Right ventricle myocardium inferior (tissue), 1 donor: ENCODE results near the gene NCAPD2. TPM values are rescaled to one million over a fixed set of nuclear protein-coding genes. Genes with fewer than 3 reads are reported as not detected.
A peak's percentile ranks its signal among the peaks of the same experiment; 100 is the strongest.

Source experiments
- ATAC-seq: fragments of 200-7000 bp; cut with Tn5 transposase; one replicate; pipeline ENCODE4 v1.9.1; 2020; ENCODE audit warnings: mild to moderate bottlenecking, moderate library complexity
- DNase-seq: peaks from one replicate; pipeline ENCODE4 v3.0.0; 2021; ENCODE audit errors: missing footprints
- intact Hi-C: fragments of 100-400 bp; cut with DNase I; formaldehyde crosslinking; loops from one replicate; pipeline ENCODE4 v1.11.0; 2022
- total RNA-seq: library from RNA; stranded (reverse); fragmentation: NEBNext Ultra II Directional; extraction: Animal tissue kit (Norgen Biotek cat#: 25700); gene quantifications from one replicate; pipeline ENCODE4 v1.2.1, GENCODE V29; 2021
- donor health status: DM: no; HTN: yes; CAD: no; lungs with severe emphysema.

Gene NCAPD2
- total RNA-seq, 1 donor from 2014 or later = 11.6 TPM

DNA sequence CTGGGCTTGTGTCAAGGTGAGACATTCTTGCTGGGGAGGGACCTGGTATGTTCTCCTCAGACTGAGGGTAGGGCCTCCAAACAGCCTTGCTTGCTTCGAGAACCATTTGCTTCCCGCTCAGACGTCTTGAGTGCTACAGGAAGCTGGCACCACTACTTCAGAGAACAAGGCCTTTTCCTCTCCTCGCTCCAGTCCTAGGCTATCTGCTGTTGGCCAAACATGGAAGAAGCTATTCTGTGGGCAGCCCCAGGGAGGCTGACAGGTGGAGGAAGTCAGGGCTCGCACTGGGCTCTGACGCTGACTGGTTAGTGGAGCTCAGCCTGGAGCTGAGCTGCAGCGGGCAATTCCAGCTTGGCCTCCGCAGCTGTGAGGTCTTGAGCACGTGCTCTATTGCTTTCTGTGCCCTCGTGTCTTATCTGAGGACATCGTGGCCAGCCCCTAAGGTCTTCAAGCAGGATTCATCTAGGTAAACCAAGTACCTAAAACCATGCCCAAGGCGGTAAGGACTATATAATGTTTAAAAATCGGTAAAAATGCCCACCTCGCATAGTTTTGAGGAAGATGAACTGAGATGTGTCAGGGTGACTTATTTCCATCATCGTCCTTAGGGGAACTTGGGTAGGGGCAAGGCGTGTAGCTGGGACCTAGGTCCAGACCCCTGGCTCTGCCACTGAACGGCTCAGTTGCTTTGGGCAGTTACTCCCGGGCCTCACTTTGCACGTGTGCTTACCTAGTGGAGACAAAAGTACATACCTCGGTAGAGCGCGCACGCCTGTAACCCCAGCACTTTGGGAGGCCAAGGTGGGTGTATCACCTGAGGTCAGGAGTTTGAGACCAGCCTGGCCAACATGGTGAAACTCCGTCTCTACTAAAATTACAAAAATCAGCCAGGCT lies 44.8 kb downstream of the NCAPD2 start:
- intact Hi-C loops = loop anchor here (5.0 kb wide), 1 partner anchor 116 kb away; no protein-coding TSS in a partner anchor
- DNase-seq = no peak

DNA sequence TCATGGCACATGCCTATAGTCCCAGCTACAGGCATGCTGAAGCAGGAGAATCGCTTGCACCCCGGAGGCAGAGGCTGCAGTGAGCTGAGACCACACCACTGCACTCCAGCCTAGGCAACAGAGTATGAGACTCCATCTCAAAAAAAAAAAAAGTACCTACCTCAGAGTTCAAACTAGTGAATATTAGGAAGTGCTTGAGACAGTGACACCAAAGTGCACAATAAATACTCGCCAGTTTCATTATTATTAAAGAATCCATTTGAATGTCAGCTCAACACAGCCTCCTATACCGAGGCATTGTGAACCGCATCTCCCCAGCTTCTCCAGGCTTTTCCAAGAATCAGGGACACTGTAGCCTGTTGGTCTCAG lies 45.4 kb downstream of the NCAPD2 start:
- intact Hi-C loops = loop anchor here (5.0 kb wide), 1 partner anchor 117 kb away; no protein-coding TSS in a partner anchor
- ATAC-seq = no peak
- no peak for DNase-seq

More for the DNA sequence above, 44.8 kb downstream of the NCAPD2 start:
- ATAC-seq = no peak

DNA sequence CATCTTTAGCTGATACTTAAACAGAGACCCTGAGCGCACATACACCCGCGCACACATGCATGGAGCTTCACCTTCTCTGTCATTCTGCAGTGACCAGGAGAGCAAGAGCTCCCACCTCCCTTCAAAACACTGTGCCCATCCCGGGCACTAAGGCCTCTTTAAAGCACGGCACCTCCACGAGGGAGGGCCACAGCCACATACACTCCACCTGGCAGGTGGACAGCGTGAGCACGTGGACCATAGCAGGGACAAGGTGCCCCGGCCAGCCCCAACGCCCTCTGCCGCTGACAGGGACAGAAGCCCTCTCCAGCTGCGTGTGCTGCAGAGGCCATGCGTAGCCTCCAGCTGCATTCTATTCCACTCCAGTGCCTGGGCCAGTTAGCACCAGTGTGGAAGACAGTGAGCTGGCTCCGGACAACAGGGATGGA lies 45.8 kb downstream of the NCAPD2 start:
- ATAC-seq (peak; percentile 21), DNase-seq (no peak)
- intact Hi-C loops = loop anchor here (5.0 kb wide), 1 partner anchor 117 kb away; no protein-coding TSS in a partner anchor

- DNase-seq = peak; percentile 93
- intact Hi-C loops = no loop called here
- ATAC-seq = peak; percentile 82
These were observed 46.4 kb downstream of the NCAPD2 start for GRCh38 chr12:6540181-6540877.

DNA sequence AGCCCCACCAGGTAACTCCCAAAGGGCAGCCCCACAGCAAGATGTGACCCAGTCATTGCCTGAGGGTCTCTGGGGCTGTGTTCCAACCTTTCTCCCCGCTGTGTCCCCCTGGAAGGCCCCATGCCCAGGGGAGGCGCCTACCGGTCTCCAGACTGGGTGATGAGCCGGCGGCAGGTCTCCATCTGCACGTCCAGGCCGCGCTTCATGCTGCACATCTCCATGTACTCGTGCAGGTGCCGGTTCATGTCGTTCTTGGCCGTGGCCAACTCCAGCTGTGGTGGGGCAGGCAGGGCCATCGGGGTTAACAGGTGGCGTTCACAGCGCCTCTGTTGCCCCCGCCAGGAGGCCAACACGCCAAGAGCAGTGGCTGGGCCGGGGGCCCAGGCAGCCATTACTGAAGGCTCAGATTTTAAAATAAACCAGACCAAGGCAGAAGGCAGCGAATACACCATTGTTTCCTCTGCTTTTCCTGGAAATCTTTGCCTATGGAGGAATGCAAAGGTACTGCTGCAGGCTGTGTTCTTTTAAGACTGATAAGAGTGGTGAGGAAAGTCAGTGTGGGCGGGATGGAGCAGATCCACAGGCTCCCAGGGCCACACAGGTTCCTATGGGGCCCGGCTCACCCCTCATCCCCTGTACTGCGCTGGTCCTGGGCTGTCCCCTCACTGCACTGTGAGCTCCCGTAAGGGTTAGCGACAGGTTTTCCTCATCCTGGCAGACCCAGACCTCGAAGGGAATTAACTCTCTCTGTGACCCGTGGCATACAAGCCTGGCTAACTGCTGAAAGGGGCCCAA lies 47.7 kb downstream of the NCAPD2 start:
- ATAC-seq = no peak
- no peak for DNase-seq
- intact Hi-C loops = no loop called here

DNA sequence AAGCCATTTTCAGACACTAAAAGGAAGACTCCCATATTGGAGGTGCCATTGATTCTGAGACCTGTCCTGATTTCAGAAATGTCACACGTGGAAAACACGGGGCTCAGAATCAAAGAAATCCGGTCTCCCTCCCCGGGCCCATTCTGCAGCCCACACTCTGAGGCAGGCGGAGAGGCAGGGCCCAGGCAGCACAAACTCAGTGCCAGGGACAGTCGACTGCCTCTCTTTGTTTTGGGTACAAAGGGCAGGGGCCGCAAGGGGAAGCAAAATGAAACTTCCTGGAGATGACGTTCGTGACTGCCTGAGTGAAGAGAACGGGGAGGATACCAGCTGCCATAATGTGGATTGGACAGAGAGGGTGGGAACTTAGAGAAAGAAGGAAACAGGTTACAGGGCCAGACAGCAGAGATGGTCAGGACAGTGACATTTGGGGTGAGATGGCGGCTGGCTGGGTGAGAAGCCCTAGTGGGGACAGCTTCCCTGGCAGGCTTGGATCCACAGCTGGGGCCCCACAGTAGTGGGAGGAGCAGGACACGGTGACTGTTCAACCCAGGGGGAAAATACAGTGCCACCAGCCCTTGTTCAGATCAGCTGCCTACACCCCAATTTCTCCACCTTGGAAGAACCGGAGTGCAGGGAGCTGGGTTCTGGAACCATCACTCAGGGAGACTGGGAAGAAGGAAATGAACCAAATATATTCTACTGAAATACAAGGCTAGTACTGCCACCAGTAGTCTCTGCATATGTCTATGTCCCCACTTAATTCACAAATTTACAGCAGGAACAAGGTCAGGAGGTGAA lies 48.5 kb downstream of the NCAPD2 start:
- no peak for ATAC-seq
- intact Hi-C loops = no loop called here
- no peak for DNase-seq

DNA sequence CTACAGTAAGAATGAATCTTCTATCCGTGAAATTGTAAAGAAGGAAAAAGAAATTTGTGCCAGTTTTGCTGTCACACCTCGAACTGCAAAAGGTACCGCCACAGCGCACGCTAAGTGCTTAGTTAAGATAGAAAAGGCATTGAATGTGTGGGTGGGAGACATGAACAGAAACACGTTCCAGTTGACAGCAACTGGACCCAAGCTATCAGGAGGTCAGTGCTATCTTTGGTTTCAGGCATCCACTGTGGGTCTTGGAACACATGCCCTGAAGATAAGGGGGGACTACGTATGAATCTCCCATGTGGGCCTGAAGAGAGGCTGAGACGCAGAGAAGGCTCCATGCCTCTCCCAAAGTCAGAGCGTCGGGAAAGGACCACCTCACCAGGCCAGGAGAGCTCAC lies 52.1 kb downstream of the NCAPD2 start:
- DNase-seq (peak; percentile 33), ATAC-seq (no peak)
- intact Hi-C loops = no loop called here

DNA sequence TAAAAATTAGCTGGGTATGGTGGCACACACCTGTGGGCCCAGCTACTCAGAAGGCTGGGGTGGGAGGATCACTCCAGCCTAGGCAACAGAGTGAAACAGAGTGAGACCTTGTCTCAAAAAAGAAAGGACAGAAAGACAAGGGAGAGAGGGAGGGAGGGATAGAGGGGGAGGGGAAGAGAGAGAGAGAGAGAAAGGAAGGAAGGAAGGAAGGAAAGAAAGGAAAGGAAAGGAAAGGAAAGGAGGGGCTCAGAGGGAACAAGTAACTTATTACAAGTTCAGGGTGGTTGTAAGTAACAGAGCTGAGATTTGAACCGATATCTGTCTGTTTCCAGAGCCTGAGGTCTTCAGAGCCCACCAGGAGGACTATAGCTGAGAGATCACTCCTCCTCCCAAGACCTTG lies 53.7 kb downstream of the NCAPD2 start:
- no peak for DNase-seq
- no peak for ATAC-seq
- intact Hi-C loops = no loop called here

GRCh38 chr12:6547987-6548386 lies 54.1 kb downstream of the NCAPD2 start:
- no peak for ATAC-seq

DNA sequence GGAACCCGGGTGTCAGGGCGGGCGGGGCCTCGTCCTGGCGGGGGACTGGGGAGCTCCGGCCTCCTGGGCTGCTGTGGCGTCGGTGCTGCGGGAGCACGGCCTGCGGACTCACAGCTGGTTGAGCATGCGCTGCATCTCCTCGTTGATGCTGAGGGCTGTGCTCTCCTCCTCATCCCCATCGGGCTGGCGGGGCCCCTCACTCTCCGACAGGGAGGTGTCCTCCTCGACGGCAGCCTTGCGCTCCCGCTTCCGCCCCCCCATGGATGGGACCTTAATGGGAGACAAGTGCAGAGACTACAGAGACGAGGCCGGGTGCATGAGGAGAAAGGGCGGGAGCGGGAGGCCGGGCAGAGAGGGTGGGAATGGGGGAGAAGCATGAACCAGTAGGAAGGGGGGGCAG lies 54.7 kb downstream of the NCAPD2 start:
- intact Hi-C loops = no loop called here
- ATAC-seq (no peak), DNase-seq (no peak)

More at GRCh38 chr12:6547987-6548386, 54.1 kb downstream of the NCAPD2 start:
- DNase-seq = no peak
- intact Hi-C loops = no loop called here

- ATAC-seq (no peak), DNase-seq (no peak)
- intact Hi-C loops = no loop called here
These were observed 55.2 kb downstream of the NCAPD2 start for GRCh38 chr12:6548966-6549683.

DNA sequence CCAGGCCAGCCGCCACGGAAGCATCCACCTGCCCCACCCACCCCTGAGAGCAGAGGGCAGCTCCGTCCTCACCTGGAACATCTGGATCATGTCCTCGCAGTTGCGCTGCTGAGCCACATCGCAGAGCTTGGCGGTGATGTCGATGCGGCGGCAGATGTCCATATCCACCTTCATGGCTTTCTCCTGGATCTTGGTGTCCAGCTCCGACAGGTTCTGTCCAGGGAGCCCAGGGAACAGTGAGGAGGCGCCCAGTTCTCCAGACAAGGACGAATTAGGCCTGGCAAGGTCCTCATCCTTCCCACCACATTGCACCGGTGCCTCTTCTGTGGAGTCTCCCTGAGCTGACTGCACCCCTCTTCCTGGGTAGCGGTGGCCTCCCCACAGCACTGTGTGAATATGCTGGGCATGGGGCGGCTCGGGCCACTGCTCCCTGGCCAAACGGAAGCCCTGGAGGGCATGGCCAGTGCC lies 55.8 kb downstream of the NCAPD2 start:
- no peak for DNase-seq
- ATAC-seq = no peak
- intact Hi-C loops = loop anchor here (5.0 kb wide), 1 partner anchor 127 kb away; no protein-coding TSS in a partner anchor

DNA sequence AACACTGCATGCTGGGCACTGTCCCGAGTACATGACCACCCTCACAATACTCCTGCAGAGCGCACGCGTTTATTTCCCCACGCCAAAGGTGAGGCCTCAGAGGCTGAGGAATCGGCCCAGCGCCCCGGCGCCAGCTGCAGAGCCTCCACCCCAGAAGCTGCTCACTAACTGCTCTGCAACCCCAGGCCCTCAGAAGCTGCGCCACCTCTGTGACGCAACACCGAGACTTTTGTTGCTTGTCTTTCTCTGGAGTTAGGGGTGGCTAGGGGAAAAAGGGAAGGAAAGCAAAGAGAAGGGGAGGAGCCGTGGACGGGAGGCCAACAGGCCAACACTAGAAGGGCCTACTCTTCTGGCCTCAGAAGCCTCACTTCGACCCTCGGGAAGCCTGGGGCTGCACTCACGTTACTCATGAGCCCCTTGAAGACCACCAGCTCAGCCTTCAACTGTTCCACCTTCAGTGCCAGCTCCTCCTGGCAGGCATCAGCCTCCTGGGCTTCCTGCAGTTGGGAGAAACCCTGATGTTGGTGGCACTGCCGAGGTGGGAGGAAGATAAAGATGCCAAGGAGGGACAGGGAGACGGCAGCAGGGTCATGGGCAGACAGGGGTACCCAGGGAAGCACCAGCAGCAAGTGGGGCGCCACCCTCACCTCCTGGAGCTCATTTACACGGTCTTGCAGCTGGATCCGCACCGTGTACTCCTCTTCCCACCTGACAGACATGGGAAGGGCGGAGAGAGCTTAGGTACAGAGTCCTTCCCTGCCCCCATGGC lies 56.6 kb downstream of the NCAPD2 start:
- DNase-seq = peak; percentile 87
- intact Hi-C loops = loop anchor here (5.0 kb wide), 1 partner anchor 128 kb away; no protein-coding TSS in a partner anchor
- no peak for ATAC-seq

DNA sequence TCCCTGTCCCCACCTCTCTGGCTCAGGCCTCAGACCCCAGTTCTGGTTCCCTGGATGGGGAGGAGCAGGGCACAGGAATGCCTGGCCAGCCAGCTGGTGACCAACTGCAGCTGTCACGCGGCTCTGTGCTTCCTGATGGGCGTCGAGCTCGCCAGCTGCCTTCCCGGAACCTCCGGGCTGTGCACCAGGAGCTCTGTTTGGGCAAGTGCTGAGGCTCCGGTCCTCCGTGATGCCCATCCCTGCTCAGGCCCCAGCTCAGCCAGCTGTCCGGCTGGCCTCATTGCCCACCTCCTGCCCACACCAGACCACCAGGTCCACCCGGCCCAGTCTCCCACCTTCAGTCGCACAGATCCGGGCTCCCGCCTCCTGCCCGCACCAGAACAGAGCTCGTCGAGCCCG lies 57.2 kb downstream of the NCAPD2 start:
- peak; percentile 27 for ATAC-seq
- DNase-seq = peak; percentile 90
- intact Hi-C loops = loop anchor here (5.0 kb wide), 1 partner anchor 129 kb away; no protein-coding TSS in a partner anchor

- intact Hi-C loops = loop anchor here (5.0 kb wide), 1 partner anchor 129 kb away; no protein-coding TSS in a partner anchor
- DNase-seq = no peak
- no peak for ATAC-seq
These were observed 57.7 kb downstream of the NCAPD2 start for GRCh38 chr12:6551496-6552139.

GRCh38 chr12:6552140-6552551 lies 58.2 kb downstream of the NCAPD2 start:
- ATAC-seq = peak; percentile 53
- intact Hi-C loops = loop anchor here (5.0 kb wide), 1 partner anchor 130 kb away; no protein-coding TSS in a partner anchor
- DNase-seq = peak; percentile 84
